ENCODE measurements around the gene SPRY1.

Gene SPRY1

DNA sequence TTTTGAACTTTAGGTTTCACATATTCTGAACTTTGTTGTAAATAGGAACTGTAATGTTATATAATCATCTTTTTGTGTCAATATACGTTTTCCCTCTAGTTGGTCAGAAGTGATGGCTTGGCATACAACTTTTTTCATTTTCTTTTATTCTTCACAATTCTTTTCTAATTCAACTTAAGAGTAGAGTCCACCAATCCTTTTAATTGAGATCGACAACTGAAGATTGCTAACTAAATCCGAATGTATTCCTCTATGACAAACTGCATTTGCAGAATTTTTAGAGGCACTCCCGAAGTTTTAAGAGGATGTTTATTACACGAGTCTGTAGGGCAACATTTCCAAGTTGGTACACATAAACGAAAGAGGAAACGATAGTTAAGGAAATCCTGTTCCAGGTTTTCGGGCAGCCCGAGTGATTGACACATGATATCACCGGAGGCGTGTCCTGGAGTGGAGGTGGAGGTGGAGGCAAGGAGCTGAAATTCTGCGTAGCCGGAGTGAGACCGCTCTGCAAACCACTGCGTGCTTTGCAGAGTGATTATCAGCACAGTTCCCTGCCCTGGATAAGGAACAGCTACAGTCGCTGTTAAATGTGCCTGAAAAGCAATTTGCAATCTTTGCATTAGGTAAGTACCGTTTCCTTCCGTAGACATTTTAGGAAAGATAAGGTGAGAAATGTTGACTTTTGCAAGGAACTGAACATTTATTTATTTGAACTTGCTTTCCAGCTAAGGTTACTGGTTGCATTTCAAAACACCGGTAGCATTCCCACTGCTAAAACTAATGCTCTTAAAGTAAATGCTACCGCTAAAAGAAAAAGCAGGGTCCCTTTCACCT, at the start of gene SPRY1:
TSS of gene SPRY1 (plus strand) at position 489 of the 837 bp plus-strand sequence. CDS start 4,797 bp downstream, outside the sequence.
- peak; percentile 96 for DNase-seq (ENCODE audit: low read depth)

DNA sequence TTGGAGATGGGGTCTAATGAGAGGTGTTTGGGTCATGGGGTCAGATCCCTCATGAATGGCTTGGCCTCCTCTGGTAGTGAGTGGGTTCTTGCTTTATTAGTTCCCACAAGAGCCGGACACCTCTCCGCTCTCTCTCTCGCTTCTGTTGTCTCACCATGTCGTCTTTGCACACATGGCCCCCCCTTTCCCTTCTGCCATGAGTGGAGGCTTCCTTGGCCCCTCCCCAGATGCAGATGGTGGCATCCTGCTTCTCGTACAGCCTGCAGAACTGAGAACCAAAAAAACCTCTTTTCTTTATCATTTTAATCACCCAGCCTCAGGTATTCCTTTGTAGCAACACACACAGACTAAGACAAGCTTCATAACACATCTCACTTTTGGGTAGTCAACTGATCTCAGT, 49.6 kb upstream of the SPRY1 start:
- DNase-seq (ENCODE audit: low read depth): no peak

- peak; percentile 2 for DNase-seq (ENCODE audit: low read depth)
These were observed 47.6 kb upstream of the SPRY1 start for GRCh38 chr4:123348946-123349345.

DNA sequence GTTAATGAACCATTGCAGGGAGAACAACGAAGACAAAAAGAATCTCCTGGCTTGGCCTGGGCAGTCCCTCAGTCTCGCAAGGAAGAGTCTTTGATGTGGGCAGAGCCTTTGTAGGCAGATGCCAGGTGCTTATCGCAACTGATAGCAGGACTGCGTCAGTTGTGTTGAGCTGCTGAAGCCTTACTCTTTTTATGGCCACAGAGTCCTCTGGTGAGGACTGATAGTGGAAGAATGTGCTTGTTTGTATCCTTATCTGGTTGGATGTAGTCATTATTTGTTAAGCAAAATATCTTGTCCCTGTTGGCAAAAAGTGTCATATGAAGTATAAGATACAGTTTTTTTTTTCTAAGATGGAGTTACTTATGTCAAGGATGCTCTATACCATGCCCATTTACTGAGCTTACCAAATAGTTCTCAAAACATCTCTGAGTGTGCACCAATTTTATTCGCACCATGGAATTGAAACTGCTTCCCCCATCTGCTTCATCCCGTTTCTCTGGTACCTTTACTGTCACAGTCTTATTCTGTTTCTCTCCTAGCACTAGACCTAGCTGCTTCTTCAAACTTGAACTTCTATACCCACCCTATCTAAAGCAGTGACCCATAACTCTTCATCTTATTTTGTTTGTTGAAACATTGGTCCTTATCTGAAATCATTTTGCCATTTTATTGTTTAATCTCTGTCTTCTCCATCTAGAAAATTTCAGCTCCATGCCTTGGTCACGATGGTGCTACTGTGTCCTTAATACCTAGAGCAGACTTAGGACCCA, 47.0 kb upstream of the SPRY1 start:
- DNase-seq (ENCODE audit: low read depth): peak; percentile 76

- DNase-seq (ENCODE audit: low read depth): peak; percentile 54
These were observed 46.4 kb upstream of the SPRY1 start for GRCh38 chr4:123350191-123350544.

DNA sequence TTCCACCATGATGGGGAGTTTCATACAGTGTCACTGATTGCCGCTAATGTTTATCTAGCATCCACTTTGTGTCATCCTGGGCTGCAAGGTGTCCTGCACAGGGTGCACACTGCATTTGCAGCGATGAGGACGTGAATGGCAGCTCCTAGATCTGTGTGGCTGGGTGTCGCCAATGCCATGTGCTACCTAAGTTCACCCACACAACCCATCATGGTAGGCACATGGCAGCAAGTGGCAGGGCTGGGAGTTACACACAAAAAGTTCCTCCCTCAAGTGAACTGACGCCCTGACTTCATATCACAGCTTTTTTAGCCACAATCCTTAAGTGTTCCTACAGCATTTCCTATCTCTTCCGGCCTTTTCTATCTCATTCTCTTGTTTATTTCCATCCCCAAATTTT, 45.9 kb upstream of the SPRY1 start:
- no peak for DNase-seq (ENCODE audit: low read depth)

DNA sequence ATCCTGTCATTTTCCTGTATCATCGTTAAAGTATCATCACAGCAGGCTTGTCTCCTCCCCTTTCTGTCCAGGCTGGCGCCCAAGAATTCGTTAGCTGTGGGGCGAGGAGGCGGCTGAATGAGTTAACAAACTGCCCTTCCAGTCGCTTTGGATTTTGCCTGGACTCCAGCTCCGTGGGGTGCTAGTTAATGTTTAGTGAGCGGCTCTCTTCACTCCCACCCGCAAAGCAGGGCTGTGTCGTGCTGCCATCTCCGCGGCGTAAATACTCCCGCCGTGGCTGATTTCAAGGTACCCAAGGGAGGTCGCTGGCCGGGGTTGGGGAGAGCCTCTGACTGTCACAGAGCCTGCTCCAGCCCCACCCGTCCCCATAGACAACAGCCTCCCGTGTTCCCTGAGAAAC, 44.9 kb upstream of the SPRY1 start:
- DNase-seq (ENCODE audit: low read depth): no peak

GRCh38 chr4:123352240-123352945, 44.2 kb upstream of the SPRY1 start:
- DNase-seq (ENCODE audit: low read depth): peak; percentile 37

- no peak for DNase-seq (ENCODE audit: low read depth)
These were observed 43.6 kb upstream of the SPRY1 start for GRCh38 chr4:123352966-123353365.

DNA sequence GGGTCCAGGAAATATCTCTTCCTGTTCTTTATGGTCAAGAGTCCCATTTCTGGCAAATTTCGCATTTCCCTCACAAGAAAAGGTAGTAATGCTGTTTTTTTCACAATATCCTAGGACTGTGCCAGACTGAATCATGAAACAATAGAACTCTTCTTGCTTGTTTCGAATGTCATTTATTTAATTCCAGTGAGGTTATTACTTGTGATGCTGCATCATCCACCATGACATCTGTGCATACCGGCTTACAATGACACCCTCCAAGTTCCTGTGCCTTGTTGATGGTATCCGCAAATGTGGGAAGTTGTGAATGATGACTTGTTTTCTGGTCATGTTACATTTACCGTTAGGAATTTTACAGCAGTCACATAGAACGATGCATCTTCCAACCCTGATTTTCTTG, 42.9 kb upstream of the SPRY1 start:
- no peak for DNase-seq (ENCODE audit: low read depth)

- DNase-seq (ENCODE audit: low read depth): no peak
These were observed 41.9 kb upstream of the SPRY1 start for GRCh38 chr4:123354701-123355100.

DNA sequence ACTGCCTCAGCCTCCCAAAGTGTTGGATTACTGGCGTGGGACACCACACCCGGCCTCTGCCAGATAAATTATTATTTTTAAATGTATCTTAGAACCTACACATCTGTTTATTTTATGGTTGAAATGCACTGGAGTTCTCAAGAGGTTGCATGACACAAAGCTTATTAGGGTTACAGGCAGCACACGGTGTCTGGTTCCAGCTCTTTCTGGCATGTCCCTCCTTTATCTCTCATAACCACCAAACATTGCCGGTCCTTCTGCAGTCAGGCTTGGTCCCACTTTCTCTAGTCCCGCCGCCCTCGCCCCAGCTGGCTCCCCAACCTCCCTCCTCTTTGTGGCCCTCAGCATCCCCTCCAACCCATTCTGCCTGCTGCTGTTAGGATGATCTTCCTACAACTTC, 39.7 kb upstream of the SPRY1 start:
- no peak for DNase-seq (ENCODE audit: low read depth)

DNA sequence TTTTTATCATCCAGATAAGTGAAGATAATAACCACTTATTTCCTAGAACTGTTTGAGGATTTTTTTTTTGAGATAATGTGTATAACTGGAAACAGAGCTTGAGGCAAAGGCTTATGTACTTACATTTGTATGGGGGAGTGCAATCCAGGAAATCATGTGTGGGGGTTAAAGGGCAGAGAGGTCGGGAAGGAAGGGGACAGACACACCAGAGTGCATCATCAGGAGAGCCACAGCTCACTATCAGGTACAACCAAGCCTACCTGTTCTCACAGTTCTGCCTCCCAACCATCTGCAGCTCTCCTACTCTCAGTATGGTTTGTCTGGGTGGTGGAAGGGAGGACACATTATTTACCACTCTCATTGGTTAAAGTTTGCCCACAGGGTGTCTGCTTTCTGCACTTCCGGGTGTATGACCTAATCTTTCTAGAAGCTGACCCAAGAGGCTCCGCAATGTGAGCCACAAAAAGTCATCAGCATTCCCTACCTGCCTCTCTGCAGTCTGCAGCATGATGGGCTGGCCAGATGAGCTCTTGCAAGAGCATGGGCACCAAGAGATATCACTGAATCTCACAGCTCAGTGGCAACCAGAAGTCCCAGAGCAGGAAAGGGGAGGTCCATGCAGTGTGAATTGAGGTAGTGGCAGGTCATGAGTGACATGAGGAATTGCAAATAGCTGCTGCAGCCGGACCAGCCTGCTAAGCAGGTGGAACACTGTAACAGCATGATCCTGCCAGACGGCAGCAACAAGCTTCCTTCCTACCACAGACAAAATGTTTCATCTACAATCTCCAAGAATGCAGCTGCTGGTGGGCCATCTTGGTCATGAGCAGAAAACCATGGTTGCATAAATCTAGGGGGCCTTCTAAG, 36.9 kb upstream of the SPRY1 start:
- peak; percentile 53 for DNase-seq (ENCODE audit: low read depth)

DNA sequence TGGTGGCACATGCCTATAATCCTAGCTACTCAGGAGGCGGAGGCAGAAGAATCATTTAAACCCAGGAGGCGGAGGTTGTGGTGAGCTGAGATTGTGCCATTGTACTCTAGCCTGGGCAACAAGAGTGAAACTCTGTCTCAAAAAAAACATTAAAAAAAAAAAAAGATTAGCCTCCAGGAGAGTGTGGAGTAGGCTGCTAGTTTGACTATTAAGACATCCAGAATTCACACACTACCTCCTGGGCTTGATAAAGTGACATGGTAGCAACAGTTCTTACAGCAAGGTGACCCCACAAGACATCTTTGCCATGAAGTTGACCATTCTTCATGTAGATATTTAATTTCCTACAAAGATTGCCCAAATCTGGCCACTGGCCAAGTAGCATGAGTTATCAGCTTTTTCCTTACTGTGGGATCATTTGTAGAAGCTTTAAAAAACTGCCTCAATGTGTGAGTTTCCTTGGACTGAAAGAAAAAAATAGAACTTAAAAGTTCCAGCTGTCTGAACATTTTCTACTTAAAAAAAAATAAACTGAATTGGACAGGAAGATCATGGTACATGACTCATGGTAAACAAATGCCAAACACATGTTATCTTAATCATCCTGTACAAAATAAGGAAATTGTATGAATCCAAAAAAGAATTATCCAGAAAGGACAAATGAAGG, 35.3 kb upstream of the SPRY1 start:
- DNase-seq (ENCODE audit: low read depth): peak; percentile 89

DNA sequence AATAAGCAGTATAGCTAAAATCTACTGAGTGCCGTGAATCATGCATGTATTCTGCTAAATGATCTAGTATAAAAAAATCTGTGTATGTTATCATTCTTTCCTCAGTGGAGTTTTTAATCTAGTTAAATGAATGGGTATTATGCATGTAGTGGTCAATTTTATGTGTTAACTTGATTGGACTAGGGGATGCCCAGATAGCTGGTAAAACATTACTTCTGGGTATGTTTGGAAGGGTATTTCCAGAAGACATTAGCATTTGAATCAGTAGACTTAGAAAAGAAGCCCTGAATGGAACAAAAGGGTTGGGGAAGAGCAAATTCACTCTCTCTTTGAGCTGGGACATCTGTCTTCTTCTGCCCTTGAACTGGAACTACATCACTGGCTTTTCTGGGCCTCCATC, 34.5 kb upstream of the SPRY1 start:
- DNase-seq (ENCODE audit: low read depth): no peak

GRCh38 chr4:123363729-123364128, 32.9 kb upstream of the SPRY1 start:
- no peak for DNase-seq (ENCODE audit: low read depth)

DNA sequence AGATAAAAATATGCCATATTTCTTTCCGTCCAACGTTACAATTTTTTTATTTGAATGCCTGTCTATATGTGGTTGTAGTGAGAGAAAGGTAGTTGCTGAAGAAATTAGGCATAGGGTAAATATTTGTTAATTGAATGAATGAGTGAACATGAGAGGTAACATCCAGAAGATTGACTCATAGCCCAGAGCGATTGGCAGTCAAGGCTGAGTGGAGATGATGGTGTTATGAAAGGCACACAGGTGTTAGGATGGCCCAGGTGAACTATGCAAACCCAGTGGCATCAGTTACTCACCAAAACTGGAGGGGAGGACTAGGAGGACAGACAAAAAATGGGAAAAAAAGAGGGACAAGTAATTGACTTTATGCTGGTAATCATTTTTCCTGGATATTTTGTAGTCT, 31.7 kb upstream of the SPRY1 start:
- DNase-seq (ENCODE audit: low read depth): no peak

DNA sequence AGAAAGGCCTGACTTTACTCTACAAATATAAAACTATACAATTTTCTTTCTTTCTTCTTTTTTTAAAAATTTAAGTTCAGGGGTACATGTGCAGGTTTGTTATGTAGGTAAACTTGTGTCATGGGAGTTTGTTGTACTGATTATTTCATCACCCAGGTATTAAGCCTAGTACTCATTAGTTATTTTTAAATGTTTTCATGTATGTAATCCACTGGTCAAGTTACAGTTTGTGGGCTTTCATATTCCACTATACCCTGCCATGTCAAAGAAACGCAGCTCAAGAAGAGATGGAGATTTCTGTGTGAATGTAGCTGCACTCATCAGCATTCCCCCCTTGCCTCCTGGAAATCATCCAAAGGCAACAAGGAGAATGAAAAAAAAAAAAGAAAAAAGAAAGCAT, 31.2 kb upstream of the SPRY1 start:
- no peak for DNase-seq (ENCODE audit: low read depth)

GRCh38 chr4:123366144-123366748, 30.3 kb upstream of the SPRY1 start:
- DNase-seq (ENCODE audit: low read depth): no peak

GRCh38 chr4:123378794-123379193, 17.8 kb upstream of the SPRY1 start:
- DNase-seq (ENCODE audit: low read depth): no peak

GRCh38 chr4:123379392-123379791, 17.2 kb upstream of the SPRY1 start:
- peak; percentile 7 for DNase-seq (ENCODE audit: low read depth)
